Measurements from ENCODE around the gene DXO. TPM values are rescaled to one million over a fixed set of nuclear protein-coding genes. Genes with fewer than 3 reads are reported as not detected.
"Not testable (repeated sequence)": the region's sequence is repeated elsewhere in the genome, so short reads cannot be mapped to it uniquely, and the experiment has no call there.

DXO gene
- total RNA-seq, result 10 to 100 TPM; 12.4 to 18.1 (median 15.8) TPM
- long read RNA-seq, donor 1, transcript DXO-201 (7 exons, 1,628 nt), result major isoform, 13 of 26 reads
- long read RNA-seq, donor 1, partial matches to known transcripts, result 1 of 26 reads
- long read RNA-seq, donor 1, other reads (novel, unspliced or antisense), result 8 of 26 reads
- long read RNA-seq, donor 2, transcript DXO-201 (7 exons, 1,628 nt), result major isoform, 10 of 13 reads
- long read RNA-seq, donor 2, partial matches to known transcripts, result 0 of 13 reads
- long read RNA-seq, donor 2, other reads (novel, unspliced or antisense), result 3 of 13 reads

- DNase-seq (peak; percentile 94 to 98 (median 98)), ATAC-seq (peak; percentile 95)
- H3K36me3 ChIP-seq (ENCODE audit: low read depth), result peaks cover 2% of the 10 kb centered on the region
- no peaks in the 10 kb centered on the region for H3K9me3 ChIP-seq
- peak within 1 kb of the TSS; percentile 76 for H3K4me3 ChIP-seq
- no peak for TF ChIP-seq CTCF (IDR thresholded peaks at IDR 0.05)
- peaks cover 17% of the 10 kb centered on the region for H3K4me1 ChIP-seq (ENCODE audit: low read depth)
- intact Hi-C loops (cut with DNase I, micrococcal nuclease), result no loop called here
These were observed at the start of gene DXO for GRCh38 chr6:31971993-31972708. DXO (minus strand) TSS chr6:31972138; CDS start chr6:31971675, 463 bp downstream.

GRCh38 chr6:32014547-32014946 lies 42.6 kb upstream of the DXO start, which contains the start of gene C4B:
C4B (plus strand) TSS chr6:32014795; CDS start chr6:32014846, 51 bp downstream.
- not testable (repeated sequence) for H3K9me3 ChIP-seq, H3K4me3 ChIP-seq
- ATAC-seq, result peak; percentile 40

GRCh38 chr6:32013738-32014137 lies 41.8 kb upstream of the DXO start:
- H3K4me3 ChIP-seq; intact Hi-C loops (cut with DNase I, micrococcal nuclease); ATAC-seq; H3K9me3 ChIP-seq; H3K36me3 ChIP-seq (ENCODE audit: low read depth); H3K4me1 ChIP-seq (ENCODE audit: low read depth); DNase-seq: not testable (repeated sequence)

More at GRCh38 chr6:32014547-32014946, 42.6 kb upstream of the DXO start, which contains the start of gene C4B:
- intact Hi-C loops (cut with DNase I, micrococcal nuclease); DNase-seq; H3K4me1 ChIP-seq (ENCODE audit: low read depth); H3K36me3 ChIP-seq (ENCODE audit: low read depth): not testable (repeated sequence)

- H3K9me3 ChIP-seq; intact Hi-C loops (cut with DNase I, micrococcal nuclease); H3K4me3 ChIP-seq; ATAC-seq; H3K36me3 ChIP-seq (ENCODE audit: low read depth); H3K4me1 ChIP-seq (ENCODE audit: low read depth): not testable (repeated sequence)
- peak in 1 of 3 donors; percentile 37 for DNase-seq
These were observed 41.1 kb upstream of the DXO start for GRCh38 chr6:32012941-32013617.

GRCh38 chr6:32010856-32011530 lies 39.1 kb upstream of the DXO start:
- H3K9me3 ChIP-seq; ATAC-seq; intact Hi-C loops (cut with DNase I, micrococcal nuclease); H3K4me3 ChIP-seq; H3K4me1 ChIP-seq (ENCODE audit: low read depth); H3K36me3 ChIP-seq (ENCODE audit: low read depth): not testable (repeated sequence)
- DNase-seq, result peak in 1 of 3 donors; percentile 25

GRCh38 chr6:32009537-32009936 lies 37.6 kb upstream of the DXO start:
- H3K9me3 ChIP-seq; H3K4me1 ChIP-seq (ENCODE audit: low read depth); H3K4me3 ChIP-seq; H3K36me3 ChIP-seq (ENCODE audit: low read depth); ATAC-seq; intact Hi-C loops (cut with DNase I, micrococcal nuclease): not testable (repeated sequence)
- DNase-seq, result peak in 1 of 3 donors; percentile 4

- ATAC-seq; H3K9me3 ChIP-seq; H3K36me3 ChIP-seq (ENCODE audit: low read depth); DNase-seq; intact Hi-C loops (cut with DNase I, micrococcal nuclease); H3K4me1 ChIP-seq (ENCODE audit: low read depth); H3K4me3 ChIP-seq: not testable (repeated sequence)
These were observed 36.7 kb upstream of the DXO start for GRCh38 chr6:32008616-32009015.

- DNase-seq; H3K9me3 ChIP-seq; H3K4me1 ChIP-seq (ENCODE audit: low read depth); H3K4me3 ChIP-seq; H3K36me3 ChIP-seq (ENCODE audit: low read depth); intact Hi-C loops (cut with DNase I, micrococcal nuclease); ATAC-seq: not testable (repeated sequence)
These were observed 36.1 kb upstream of the DXO start for GRCh38 chr6:32008037-32008436.

GRCh38 chr6:32007086-32007485 lies 35.1 kb upstream of the DXO start:
- DNase-seq, result peak in 2 of 3 donors; percentile 13 to 32
- ATAC-seq; intact Hi-C loops (cut with DNase I, micrococcal nuclease); H3K36me3 ChIP-seq (ENCODE audit: low read depth); H3K4me1 ChIP-seq (ENCODE audit: low read depth); H3K4me3 ChIP-seq; H3K9me3 ChIP-seq: not testable (repeated sequence)

- DNase-seq, result peak in 1 of 3 donors; percentile 5
- H3K36me3 ChIP-seq (ENCODE audit: low read depth); H3K9me3 ChIP-seq; intact Hi-C loops (cut with DNase I, micrococcal nuclease); H3K4me1 ChIP-seq (ENCODE audit: low read depth); ATAC-seq; H3K4me3 ChIP-seq: not testable (repeated sequence)
These were observed 34.1 kb upstream of the DXO start for GRCh38 chr6:32005991-32006529.

GRCh38 chr6:32005538-32005880 lies 33.6 kb upstream of the DXO start:
- H3K4me1 ChIP-seq (ENCODE audit: low read depth); H3K4me3 ChIP-seq; ATAC-seq; H3K9me3 ChIP-seq; H3K36me3 ChIP-seq (ENCODE audit: low read depth); intact Hi-C loops (cut with DNase I, micrococcal nuclease): not testable (repeated sequence)
- DNase-seq, result peak in 2 of 3 donors; percentile 15 to 20

- H3K4me1 ChIP-seq (ENCODE audit: low read depth); DNase-seq: not testable (repeated sequence)
- peak; percentile 39 for ATAC-seq
These were observed 33.1 kb upstream of the DXO start for GRCh38 chr6:32004864-32005537.

More at GRCh38 chr6:32004864-32005537, 33.1 kb upstream of the DXO start:
- H3K4me3 ChIP-seq; intact Hi-C loops (cut with DNase I, micrococcal nuclease); H3K36me3 ChIP-seq (ENCODE audit: low read depth); H3K9me3 ChIP-seq: not testable (repeated sequence)

Measured in mucosa of descending colon (tissue), 3 donors.